Ishikawa (cell line): Measurements from ENCODE around the gene RNF138.

Experiments
- EGR1 ChIP-seq: IDR thresholded peaks from 2 replicates; pipeline ENCODE4 v1.6.1; 2012
- EP300 ChIP-seq: IDR thresholded peaks from 2 replicates; pipeline ENCODE4 v1.6.1; 2012; ENCODE audit warnings: borderline replicate concordance
- FOXM1 ChIP-seq: IDR thresholded peaks from 2 replicates; pipeline ENCODE4 v1.6.1; 2012; ENCODE audit warnings: low read depth, borderline replicate concordance
- NFIC ChIP-seq: IDR thresholded peaks from 2 replicates; pipeline ENCODE4 v1.6.1; 2012
- RAD21 ChIP-seq: IDR thresholded peaks from 2 replicates; pipeline ENCODE4 v1.6.1; 2012; ENCODE audit warnings: low read depth
- TAF1 ChIP-seq: IDR thresholded peaks from 2 replicates; pipeline ENCODE4 v1.6.1; 2012; ENCODE audit warnings: low read depth, mild to moderate bottlenecking
- TEAD4 ChIP-seq: IDR thresholded peaks from 2 replicates; pipeline ENCODE4 v1.6.1; 2012
- YY1 ChIP-seq: IDR thresholded peaks from 2 replicates; pipeline ENCODE4 v1.6.1; 2012; ENCODE audit warnings: low read depth
- TF ChIP-seq, protein P1 (sequence below): IDR thresholded peaks from 2 replicates; pipeline ENCODE4 v1.6.1; 2012; ENCODE audit warnings: low read depth, mild to moderate bottlenecking
- TF ChIP-seq, protein P2 (sequence below): IDR thresholded peaks from 2 replicates; pipeline ENCODE4 v1.6.1; 2012

DNA sequence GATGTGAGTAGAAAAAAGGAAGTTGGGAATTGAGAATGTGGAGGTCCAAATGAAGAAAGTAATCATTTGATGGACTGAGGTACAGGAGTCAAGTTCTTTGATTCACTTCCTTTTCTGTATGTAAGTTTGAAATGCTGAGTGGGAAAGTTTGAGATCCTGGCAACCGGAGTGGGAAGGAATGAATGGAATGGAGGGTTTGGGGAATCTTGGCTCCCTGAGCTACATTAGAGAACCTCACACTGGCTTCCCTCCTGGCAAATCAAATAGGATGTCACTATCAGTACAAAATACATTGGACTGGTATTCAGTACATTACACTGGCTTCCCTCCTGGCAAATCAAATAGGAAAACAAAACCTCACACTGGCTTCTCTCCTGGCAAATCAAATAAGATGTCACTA, 9.8 kb upstream of the RNF138 start:
- TF ChIP-seq TAF1 (no peak), EGR1 (no peak), RAD21 (no peak), FOXM1 (no peak), EP300 (no peak), NFIC (no peak), TEAD4 (no peak), YY1 (no peak)
- TF ChIP-seq, protein P1, sequence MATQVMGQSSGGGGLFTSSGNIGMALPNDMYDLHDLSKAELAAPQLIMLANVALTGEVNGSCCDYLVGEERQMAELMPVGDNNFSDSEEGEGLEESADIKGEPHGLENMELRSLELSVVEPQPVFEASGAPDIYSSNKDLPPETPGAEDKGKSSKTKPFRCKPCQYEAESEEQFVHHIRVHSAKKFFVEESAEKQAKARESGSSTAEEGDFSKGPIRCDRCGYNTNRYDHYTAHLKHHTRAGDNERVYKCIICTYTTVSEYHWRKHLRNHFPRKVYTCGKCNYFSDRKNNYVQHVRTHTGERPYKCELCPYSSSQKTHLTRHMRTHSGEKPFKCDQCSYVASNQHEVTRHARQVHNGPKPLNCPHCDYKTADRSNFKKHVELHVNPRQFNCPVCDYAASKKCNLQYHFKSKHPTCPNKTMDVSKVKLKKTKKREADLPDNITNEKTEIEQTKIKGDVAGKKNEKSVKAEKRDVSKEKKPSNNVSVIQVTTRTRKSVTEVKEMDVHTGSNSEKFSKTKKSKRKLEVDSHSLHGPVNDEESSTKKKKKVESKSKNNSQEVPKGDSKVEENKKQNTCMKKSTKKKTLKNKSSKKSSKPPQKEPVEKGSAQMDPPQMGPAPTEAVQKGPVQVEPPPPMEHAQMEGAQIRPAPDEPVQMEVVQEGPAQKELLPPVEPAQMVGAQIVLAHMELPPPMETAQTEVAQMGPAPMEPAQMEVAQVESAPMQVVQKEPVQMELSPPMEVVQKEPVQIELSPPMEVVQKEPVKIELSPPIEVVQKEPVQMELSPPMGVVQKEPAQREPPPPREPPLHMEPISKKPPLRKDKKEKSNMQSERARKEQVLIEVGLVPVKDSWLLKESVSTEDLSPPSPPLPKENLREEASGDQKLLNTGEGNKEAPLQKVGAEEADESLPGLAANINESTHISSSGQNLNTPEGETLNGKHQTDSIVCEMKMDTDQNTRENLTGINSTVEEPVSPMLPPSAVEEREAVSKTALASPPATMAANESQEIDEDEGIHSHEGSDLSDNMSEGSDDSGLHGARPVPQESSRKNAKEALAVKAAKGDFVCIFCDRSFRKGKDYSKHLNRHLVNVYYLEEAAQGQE = no peak
- TF ChIP-seq, protein P2, sequence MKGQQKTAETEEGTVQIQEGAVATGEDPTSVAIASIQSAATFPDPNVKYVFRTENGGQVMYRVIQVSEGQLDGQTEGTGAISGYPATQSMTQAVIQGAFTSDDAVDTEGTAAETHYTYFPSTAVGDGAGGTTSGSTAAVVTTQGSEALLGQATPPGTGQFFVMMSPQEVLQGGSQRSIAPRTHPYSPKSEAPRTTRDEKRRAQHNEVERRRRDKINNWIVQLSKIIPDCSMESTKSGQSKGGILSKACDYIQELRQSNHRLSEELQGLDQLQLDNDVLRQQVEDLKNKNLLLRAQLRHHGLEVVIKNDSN = no peak
